ENCODE measurements around the gene MEI1. TPM values are rescaled to one million over a fixed set of nuclear protein-coding genes. Genes with fewer than 3 reads are reported as not detected.

Gene MEI1
- total RNA-seq, 4 donors from 2014 or later, result 0.16 to 13.6 (median 6.3) TPM

GRCh38 chr22:41659941-41660340 is 39.4 kb upstream of the MEI1 start:
- no peak for TF ChIP-seq CTCF (IDR thresholded peaks at IDR 0.05; ENCODE audit: low read depth)

GRCh38 chr22:41660416-41660815 is 38.9 kb upstream of the MEI1 start:
- no peak for TF ChIP-seq CTCF (IDR thresholded peaks at IDR 0.05; ENCODE audit: low read depth)

- TF ChIP-seq CTCF (IDR thresholded peaks at IDR 0.05; ENCODE audit: low read depth), result no peak
These were observed 38.2 kb upstream of the MEI1 start for GRCh38 chr22:41661088-41661487.

- TF ChIP-seq CTCF (IDR thresholded peaks at IDR 0.05; ENCODE audit: low read depth), result no peak
These were observed 37.6 kb upstream of the MEI1 start for GRCh38 chr22:41661713-41662112.

- TF ChIP-seq CTCF (IDR thresholded peaks at IDR 0.05; ENCODE audit: low read depth), result no peak
These were observed 34.8 kb upstream of the MEI1 start for GRCh38 chr22:41664490-41664889.

- TF ChIP-seq CTCF (IDR thresholded peaks at IDR 0.05; ENCODE audit: low read depth), result no peak
These were observed 34.4 kb upstream of the MEI1 start for GRCh38 chr22:41664951-41665350.

GRCh38 chr22:41668971-41669911 is 30.1 kb upstream of the MEI1 start:
- no peak for TF ChIP-seq CTCF (IDR thresholded peaks at IDR 0.05; ENCODE audit: low read depth)
